NOMO-1 treated with DMSO at 0.1 percent for 48 hours (cell line): Measurements from ENCODE around the gene AIG1.
A peak's percentile ranks its signal among the peaks of the same experiment; 100 is the strongest.

ENCODE experiments used
- DNase-seq: peaks from one replicate; lab custom pipeline; 2025; ENCODE audit not compliant: unreplicated experiment; lab: John Stamatoyannopoulos, UW

Gene AIG1

DNA sequence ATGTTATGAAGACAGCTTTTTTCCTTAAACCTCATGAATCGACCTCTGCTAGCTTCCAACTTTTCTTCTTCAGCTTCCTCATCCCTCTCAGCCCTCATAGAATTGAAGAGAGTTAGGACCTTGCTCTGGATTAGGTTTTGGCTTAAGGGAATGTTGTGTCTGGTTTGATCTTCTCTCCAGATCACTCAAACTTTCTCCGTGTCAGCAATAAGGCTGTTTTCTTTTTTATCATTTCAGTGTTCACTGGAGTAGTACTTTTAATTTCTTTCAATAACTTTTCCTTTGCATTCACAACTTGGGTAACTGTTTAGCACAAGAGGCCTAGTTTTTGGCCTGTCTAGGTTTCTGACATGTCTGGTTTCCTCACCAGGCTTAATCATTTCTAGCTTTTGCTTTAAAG is 32.6 kb downstream of the AIG1 start:
- no peak for DNase-seq

- DNase-seq: no peak
These were observed 35.7 kb downstream of the AIG1 start for GRCh38 chr6:143096403-143096802.

GRCh38 chr6:143097224-143097795 is 36.6 kb downstream of the AIG1 start:
- DNase-seq: no peak

DNA sequence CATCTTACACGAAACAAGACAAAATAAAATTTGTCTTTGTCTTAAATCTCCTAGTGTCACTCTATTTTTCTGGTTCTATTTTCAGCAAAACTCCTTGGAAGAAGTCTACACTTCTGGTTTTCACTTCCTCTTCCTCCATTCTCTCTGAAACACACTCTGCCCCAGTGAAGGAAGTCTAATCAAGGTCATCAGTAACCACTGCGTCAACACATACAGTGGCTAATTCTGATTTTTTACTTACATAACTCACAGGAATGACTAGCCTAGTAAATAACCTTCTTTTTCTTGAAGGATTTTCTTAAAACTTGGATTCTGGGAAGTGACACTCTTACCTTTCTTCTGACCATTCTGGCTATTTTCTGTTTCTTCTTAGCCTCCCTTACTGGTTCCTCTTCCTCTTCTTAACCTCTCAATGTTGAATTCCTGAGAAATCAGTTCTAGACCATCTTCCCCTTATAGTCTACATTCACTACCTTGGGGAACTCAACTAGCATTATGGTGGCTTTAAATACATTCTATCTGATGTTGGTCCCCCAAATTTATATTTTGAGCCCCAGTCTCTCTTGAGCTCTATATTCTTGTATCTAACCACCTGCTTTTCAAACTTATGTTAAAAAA is 37.5 kb downstream of the AIG1 start:
- DNase-seq: peak; percentile 89

- no peak for DNase-seq
These were observed 39.0 kb downstream of the AIG1 start for GRCh38 chr6:143099647-143100046.

DNA sequence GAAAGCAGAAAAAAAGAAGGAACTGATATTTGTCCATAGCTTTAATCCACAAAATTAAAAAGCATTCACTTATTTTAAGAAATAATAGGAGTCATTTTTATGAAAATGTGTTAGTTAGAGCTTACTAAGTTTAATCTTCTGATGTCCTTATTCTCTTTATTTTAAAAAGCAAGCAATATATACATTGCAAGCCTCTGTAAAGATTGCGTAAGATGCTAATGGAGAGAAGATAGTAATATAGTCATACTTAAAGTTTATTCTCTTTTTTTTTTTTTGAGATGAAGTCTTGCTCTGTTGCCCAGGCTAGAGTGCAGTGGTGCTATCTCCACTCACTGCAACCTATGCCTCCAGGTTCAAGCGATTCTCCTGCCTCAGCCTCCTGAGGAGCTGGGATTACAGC is 39.7 kb downstream of the AIG1 start:
- DNase-seq: no peak

DNA sequence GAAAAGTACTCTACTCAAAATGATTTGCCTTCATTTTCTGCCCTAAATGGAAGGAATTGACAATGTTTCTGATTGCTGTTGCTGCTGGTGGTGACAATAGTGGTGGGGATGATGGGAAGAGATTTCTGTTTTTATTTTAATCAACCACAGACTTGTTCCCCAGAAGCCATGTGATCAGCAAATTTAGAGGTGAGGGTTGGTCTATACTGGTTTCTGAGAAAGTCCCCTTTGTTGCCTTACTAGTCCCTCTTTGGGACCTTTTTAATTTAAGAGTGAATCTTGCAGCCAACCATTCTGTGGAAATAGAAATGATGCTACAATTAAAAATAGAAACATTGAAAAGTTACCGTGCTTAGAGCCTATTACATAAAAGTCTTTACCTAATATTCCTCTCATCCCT is 43.2 kb downstream of the AIG1 start:
- no peak for DNase-seq

DNA sequence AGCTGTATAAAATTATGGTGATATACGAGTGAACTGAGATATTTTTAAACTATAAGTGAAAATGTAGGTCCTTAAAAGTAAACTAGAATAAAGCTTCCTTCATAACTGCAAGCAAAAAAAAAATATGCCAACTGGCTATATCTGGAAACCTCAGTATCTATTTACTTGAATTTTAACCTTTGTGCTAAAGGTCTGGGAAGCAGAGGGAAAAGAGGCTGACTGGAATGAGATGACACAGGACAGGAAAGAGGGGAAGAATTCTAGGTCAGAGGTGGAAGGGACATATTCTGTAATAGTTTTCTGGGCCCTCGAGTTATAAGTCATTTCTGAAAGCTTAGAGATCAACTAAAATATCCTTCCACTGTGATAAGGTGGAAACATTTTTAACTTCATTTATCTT is 46.8 kb downstream of the AIG1 start:
- DNase-seq: no peak

DNA sequence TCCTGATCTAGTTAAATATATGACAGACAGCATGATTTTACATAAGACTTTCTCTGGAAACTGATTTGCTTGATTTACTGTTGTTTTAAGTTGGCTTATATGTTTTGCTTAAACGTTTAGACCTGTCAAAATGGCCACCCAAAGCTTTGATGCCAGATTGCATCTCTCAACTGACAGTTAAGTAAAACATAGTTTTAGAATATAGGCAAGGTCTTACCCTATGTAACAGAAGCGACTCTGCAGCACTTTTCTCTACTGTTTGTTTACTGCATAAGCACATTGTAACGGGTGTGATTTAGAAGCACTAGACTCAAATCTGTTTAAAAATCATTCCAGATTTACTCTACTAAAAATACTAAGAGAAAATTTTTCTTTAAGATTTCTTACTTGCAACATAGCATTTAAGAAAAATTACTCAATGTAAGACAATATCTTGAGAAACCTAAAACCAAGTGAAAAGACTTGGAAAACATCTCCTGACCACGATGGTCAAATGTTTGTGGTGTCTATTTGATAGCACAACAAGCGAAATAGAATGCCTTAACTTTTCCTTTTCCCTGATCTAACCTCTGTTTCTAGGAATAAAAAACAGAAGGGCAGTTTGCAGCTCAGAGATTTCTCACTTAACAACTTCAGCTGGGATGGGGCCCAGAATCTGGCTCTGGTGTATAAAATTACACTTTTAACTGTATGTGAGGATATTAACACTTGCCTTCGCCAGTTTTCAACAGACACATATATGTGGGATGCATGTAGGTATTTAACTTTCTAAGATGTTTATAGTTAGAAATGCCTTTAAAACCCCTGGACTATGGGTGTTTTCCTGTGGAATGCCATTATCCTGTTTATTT is 47.4 kb downstream of the AIG1 start:
- no peak for DNase-seq

- no peak for DNase-seq
These were observed 48.5 kb downstream of the AIG1 start for GRCh38 chr6:143109196-143109595.

DNA sequence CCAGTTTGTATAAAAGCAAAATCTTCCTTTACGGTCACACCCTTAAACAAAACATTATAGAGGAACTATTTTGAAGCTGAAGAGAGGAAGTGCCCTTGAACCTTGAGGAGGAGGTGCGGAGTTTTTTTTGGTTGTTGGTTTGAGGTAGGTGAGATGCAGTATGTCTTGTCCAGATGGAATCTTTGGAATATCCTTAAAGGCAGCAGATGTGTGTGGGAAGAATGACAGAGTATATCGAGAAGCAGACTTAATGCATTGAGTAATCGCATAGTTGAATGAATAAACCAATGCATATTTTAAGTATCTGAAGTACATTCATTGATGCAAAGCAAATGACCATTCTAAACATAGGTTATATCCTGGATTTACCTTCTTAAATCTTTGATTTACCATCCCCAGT is 49.9 kb downstream of the AIG1 start:
- peak; percentile 44 for DNase-seq

- DNase-seq: no peak
These were observed 50.3 kb downstream of the AIG1 start for GRCh38 chr6:143110996-143111395.

DNA sequence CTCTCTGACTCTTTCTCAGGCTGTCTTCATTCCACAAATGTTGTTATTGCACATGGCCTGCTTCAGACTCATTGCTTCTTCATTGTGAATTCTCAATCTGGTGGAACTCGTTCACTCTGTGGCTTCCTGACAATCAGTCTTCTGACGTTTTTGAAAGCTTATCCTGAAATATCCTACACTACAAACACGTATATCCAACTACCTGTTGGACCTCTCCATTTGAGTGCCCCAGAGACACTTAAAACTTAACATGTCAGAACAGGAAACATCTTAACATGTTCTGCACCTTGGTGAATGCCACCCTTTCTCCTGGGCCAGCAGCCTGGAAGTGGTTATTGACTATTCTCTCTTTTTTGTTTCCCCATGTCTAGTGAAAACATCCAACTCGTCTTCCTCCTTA is 50.8 kb downstream of the AIG1 start:
- no peak for DNase-seq

DNA sequence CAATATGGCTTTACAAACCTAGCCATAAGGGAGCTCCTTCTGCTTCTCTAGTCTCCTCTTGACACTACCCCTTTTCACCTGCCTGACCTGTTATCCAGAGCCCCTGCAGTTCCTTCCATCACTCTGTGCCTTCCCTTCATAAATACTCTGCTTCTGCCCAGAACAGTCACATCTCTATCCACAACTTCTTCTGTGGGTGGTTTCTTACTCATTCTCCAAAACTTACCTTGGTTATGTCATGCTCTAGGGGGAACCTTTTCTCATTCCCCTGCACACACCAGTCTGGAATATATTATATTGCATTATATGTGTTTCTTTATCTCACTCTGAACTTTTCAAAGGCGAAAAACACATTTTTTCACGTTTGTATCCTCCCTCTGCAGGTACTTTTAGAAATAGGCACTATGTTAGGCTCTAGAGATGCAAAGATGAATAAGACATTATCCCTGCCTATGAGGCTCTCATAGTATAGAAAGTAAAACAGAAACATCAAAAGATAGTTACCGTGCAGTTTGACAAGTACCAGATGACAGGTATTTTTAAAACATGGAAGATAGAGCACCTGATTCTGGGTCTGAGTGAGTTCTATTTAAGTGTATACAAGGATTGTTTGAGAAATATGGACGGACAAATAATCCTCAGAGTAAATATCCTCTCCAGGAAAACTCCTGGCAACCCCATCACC is 51.5 kb downstream of the AIG1 start:
- no peak for DNase-seq

- no peak for DNase-seq
These were observed 52.1 kb downstream of the AIG1 start for GRCh38 chr6:143112837-143113236.

DNA sequence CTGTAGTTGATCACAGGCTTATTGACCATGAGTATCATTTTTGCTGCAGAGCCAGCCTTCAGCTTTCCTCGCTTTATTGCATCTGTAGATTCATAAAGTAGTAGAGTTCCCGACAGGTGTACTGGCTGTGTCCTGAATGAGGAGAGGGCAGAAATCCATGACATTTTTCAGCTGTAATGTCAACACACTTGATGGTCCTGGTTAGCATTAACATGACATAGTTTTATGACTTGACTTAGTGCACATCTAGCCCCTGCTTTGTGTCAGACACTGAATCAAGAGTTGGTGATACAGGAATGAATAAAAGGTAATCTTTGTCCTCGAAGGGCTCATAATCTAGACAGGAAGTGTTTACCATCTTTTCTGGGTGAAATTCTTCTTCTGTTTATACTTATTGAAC is 55.0 kb downstream of the AIG1 start:
- DNase-seq: no peak

GRCh38 chr6:143117108-143117507 is 56.4 kb downstream of the AIG1 start:
- no peak for DNase-seq

DNA sequence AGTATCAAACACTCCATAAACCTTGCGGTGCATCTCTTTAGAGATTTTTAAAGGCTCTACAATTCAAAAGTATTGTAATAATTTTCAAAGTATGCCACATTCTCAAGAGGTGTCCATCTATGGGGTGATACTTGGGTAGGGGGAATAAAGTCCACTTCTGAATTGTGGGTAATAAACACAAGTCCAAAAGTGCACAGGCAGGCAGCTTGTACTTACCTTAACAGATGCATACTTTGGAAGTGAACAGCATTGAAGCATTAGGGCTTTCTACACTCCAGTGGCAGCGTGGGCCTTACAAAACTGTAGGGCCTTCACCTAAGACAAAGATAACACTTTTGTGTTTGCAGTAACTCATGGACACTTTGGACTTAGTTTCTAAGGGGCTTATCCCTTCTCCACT is 58.6 kb downstream of the AIG1 start:
- no peak for DNase-seq

DNA sequence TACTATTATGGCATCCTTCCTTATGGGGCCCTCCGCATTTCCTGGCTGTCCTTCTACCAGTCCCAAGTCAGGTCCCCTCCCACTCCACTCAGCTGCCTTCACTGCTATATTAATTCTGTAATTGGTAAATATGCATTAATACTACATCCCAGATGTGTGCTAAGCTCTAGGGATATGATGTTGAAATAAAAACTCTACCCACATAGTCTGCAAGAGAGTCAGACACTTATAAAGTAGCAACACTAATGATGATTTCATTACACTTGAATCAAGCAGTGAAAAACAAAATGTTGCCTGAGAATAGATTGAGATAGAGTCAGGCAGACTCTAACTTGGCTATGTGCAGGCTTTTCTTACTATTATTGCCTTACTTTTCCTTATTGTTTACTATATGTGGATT is 62.4 kb downstream of the AIG1 start:
- DNase-seq: no peak

- no peak for DNase-seq
These were observed 63.3 kb downstream of the AIG1 start for GRCh38 chr6:143123941-143124340.

DNA sequence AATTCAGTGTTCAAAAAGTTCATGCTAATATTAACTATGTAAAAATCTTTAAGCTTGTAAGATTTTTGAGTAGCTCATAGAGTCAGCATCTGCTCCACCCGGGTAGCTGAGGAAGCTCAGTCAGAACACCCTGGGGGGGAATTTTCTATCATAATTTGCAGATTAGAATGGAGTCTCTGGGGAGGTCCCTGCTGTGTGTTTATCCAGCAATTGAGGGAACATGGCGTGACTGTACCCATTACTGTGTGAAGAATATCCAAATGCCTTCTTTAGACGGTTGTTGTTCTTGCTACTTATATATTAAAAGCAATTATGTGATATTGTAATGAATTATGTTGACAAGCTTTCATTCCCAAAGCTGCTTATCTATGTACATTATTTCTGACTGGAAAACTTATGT is 64.8 kb downstream of the AIG1 start:
- DNase-seq: no peak
